Measurements from ENCODE around the gene C16orf87. TPM values are rescaled to one million over a fixed set of nuclear protein-coding genes. Genes with fewer than 3 reads are reported as not detected.

Gene C16orf87
- total and polyA plus RNA-seq, 2 donors from 2014 or later, result 7.2 to 11.2 TPM

- TF ChIP-seq CTCF (IDR thresholded peaks at IDR 0.05; ENCODE audit: borderline replicate concordance, extremely low read depth, insufficient read depth), result no peak
- Histone ChIP-seq H3K4me1 (ENCODE audit: control insufficient read depth in 2 of 3, insufficient read depth in 2 of 3, low read depth in 1 of 3, low read length in 3 of 3) (peaks cover 0 to 2% (median 0%) of the 10 kb centered on the region in 3 donors), H3K36me3 (ENCODE audit: control insufficient read depth in 2 of 3, insufficient read depth in 3 of 3, low read length in 3 of 3) (no peaks in the 10 kb centered on the region), H3K4me3 (ENCODE audit: low read length in 3 of 3) (no peak overlapping the region), H3K27me3 (ENCODE audit: control insufficient read depth, insufficient read depth, low read length) (no peaks in the 10 kb centered on the region), H3K9ac (ENCODE audit: low read length in 3 of 3) (no peak overlapping the region), H3K9me3 (ENCODE audit: control insufficient read depth in 2 of 3, insufficient read depth in 1 of 3, low read length in 3 of 3) (no peaks in the 10 kb centered on the region), H3K27ac (ENCODE audit: low read depth in 2 of 2, low read length in 2 of 2) (no peak overlapping the region)
- FAIRE-seq, result no peak
- intact Hi-C loops (cut with DNase I), result no loop called here
- peak in 1 of 5 donors; percentile 30 for DNase-seq
Observed at GRCh38 chr16:46848768-46849764, 18.1 kb upstream of the C16orf87 start.

- no peak for DNase-seq
- intact Hi-C loops (cut with DNase I), result no loop called here
- no peak overlapping the region for H3K4me3 ChIP-seq (ENCODE audit: low read length in 3 of 3)
Observed at GRCh38 chr16:46845952-46846351, 15.0 kb upstream of the C16orf87 start.

GRCh38 chr16:46844771-46845170 is 13.8 kb upstream of the C16orf87 start:
- H3K27me3 ChIP-seq (ENCODE audit: control insufficient read depth, insufficient read depth, low read length), result no peaks in the 10 kb centered on the region
- H3K4me1 ChIP-seq (ENCODE audit: control insufficient read depth in 2 of 3, insufficient read depth in 2 of 3, low read depth in 1 of 3, low read length in 3 of 3), result peaks cover 0 to 2% (median 0%) of the 10 kb centered on the region in 3 donors
- no peaks in the 10 kb centered on the region for H3K36me3 ChIP-seq (ENCODE audit: control insufficient read depth in 2 of 3, insufficient read depth in 3 of 3, low read length in 3 of 3)
- H3K4me3 ChIP-seq (ENCODE audit: low read length in 3 of 3), result no peak overlapping the region
- no peak for TF ChIP-seq CTCF (IDR thresholded peaks at IDR 0.05; ENCODE audit: borderline replicate concordance, extremely low read depth, insufficient read depth)
- intact Hi-C loops (cut with DNase I), result no loop called here
- no peak overlapping the region for H3K9ac ChIP-seq (ENCODE audit: low read length in 3 of 3)
- H3K9me3 ChIP-seq (ENCODE audit: control insufficient read depth in 2 of 3, insufficient read depth in 1 of 3, low read length in 3 of 3), result no peaks in the 10 kb centered on the region
- H3K27ac ChIP-seq (ENCODE audit: low read depth in 2 of 2, low read length in 2 of 2), result no peak overlapping the region
- no peak for FAIRE-seq
- no peak for DNase-seq

More at GRCh38 chr16:46845952-46846351, 15.0 kb upstream of the C16orf87 start:
- Histone ChIP-seq H3K27ac (ENCODE audit: low read depth in 2 of 2, low read length in 2 of 2) (no peak overlapping the region), H3K4me1 (ENCODE audit: control insufficient read depth in 2 of 3, insufficient read depth in 2 of 3, low read depth in 1 of 3, low read length in 3 of 3) (peaks cover 0 to 2% (median 0%) of the 10 kb centered on the region in 3 donors), H3K9ac (ENCODE audit: low read length in 3 of 3) (no peak overlapping the region), H3K36me3 (ENCODE audit: control insufficient read depth in 2 of 3, insufficient read depth in 3 of 3, low read length in 3 of 3) (no peaks in the 10 kb centered on the region), H3K27me3 (ENCODE audit: control insufficient read depth, insufficient read depth, low read length) (no peaks in the 10 kb centered on the region), H3K9me3 (ENCODE audit: control insufficient read depth in 2 of 3, insufficient read depth in 1 of 3, low read length in 3 of 3) (no peaks in the 10 kb centered on the region)
- TF ChIP-seq CTCF (IDR thresholded peaks at IDR 0.05; ENCODE audit: borderline replicate concordance, extremely low read depth, insufficient read depth), result no peak
- no peak for FAIRE-seq
